ENCODE results near the gene SS18L1.
"Not testable (repeated sequence)": the region's sequence is repeated elsewhere in the genome, so short reads cannot be mapped to it uniquely, and the experiment has no call there.

The SS18L1 gene

GRCh38 chr20:62143081-62143956, at the start of gene SS18L1, which contains the start of gene PSMA7:
Gene SS18L1, plus strand, starts transcription at chr20:62143769. Its CDS starts 52 bp downstream, at chr20:62143821.
Gene PSMA7, minus strand, starts transcription at chr20:62143394. Its CDS starts 91 bp downstream, at chr20:62143303.
- peak; percentile 69 to 81 (median 74) for DNase-seq (ENCODE audit: low read depth in 3 of 3)

DNA sequence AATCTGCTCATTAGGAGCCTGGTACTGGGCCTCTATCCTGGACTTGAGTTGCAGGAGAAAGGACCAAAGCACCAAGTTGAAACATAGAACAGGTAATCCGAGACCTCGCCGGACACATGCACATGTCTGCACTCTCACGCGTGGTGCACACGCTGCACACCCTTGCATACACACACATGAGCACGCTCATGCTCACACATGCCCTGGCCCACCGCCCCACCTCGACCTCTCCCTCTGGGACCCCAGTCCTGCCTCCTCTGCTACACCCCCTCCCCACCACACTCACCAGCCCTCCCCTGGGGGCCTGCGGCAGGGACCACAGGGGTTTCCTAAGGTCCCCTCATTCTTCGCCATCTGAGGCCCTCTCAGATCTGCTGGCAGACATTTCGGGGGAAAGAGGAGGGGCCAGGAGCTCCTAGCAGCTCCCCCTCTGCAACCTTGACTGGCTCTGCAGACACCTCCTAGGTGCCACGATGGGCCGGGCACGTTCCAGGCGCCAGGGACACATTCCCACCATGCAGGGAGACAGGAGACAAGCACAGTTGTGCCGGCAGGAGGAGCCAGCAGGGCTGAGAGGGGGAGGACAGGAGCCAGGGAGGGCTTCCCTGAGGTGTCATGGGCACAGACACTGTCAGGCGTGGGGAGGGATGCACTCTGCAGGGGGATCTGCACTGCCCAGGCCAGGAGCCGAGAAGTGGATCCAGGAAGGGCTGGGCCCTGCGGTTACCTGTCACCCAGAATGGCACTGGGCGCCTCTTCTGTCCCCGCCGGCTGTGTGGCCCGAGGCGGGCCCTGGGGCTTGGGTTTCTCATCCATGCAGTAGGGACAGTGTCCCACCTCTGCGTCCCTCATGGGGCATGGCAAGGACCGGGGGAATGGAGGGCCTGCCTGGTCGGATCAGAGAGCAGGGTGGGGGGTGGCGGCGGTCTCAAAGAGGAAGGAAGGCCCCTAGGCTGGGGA, 46.9 kb upstream of the SS18L1 start:
- no peak for DNase-seq (ENCODE audit: low read depth in 3 of 3)

GRCh38 chr20:62097881-62098407, 45.6 kb upstream of the SS18L1 start:
- DNase-seq (ENCODE audit: low read depth in 3 of 3) = no peak

DNA sequence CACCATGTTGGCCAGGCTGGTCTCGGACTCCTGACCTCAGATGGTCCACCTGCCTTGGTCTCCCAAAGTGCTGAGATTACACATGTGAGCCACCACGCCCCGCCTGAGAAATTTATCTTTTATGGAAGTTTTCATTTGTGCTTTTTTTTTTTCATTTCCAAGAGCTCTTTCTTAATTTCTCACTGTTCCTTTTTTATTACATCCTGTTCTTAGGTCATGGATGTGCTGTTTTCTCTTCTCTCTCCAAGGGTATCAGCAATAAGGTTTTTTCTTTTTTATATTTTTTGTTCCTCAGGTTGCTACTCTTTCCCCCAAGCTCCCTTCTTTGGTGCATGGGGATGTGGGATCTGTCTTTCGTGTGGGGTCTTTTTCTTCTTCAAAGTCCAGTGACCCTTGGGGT, 42.5 kb upstream of the SS18L1 start:
- DNase-seq (ENCODE audit: low read depth in 3 of 3) = no peak

GRCh38 chr20:62103508-62104233, 39.9 kb upstream of the SS18L1 start:
- no peak for DNase-seq (ENCODE audit: low read depth in 3 of 3)

DNA sequence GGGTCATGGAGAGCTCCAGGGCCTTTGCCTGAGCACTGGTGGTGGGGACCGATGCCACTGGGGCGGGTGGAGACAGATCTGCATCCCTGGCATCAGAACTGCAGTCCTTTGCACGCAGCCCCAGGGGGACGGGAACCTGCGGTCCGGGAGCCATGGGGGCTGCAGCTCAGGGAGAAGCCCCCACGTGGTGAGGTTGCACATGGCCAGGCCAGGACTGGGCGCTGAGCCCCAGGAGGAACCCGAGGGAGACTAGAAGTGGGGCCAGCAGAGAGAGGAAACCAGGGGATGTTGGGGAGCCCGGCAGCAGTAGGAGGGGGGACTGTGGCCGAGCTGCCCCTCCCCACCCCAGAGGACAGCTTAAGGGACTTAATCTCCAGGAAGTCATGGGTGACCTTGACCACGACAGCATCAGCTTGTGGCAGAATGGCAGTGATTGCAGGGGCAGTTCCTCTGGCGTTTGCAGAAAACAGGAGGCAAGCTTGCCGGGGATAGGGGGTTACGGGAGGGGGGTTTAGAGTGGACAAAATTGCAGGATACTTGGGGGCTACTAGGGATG, 39.3 kb upstream of the SS18L1 start:
- no peak for DNase-seq (ENCODE audit: low read depth in 3 of 3)

GRCh38 chr20:62104791-62105345, 38.7 kb upstream of the SS18L1 start:
- DNase-seq (ENCODE audit: low read depth in 3 of 3) = no peak

DNA sequence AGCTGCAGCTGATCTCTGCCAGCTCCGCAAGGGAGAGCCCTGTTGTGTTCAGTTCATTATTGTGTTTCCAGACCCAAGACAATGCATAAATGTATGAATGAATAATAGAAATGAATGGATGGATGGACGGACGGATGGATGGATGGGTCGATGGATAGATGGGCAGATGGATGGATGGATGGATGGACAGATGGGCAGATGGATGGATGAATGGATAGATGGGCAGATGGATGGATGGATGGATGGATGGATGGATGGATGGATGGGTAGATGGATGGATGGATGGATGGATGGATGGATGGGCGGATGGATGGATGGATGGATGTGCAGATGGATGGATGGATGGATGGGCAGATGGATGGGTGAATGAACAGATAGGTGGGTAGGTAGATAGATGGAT, 38.0 kb upstream of the SS18L1 start:
- DNase-seq (ENCODE audit: low read depth in 3 of 3) = no peak

DNA sequence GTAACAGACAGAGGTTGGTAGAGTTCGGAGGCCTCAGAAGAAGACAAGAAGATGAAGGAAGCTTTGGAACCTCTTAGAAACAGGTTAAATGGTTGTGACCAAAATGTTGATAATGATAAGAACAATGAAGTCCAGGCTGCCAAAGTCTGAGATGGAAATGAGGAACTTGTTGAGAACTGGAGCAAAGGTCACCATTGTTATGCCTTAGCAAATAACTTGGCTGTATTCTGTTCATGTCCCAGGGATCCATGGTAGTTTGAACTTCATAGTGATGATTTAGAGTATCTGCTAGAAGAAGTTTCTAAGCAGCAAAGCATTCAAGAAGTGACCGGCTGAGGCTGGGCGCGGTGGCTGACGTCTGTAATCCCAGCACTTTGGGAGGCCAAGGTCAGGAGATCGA, 32.4 kb upstream of the SS18L1 start:
- DNase-seq (ENCODE audit: low read depth in 3 of 3) = no peak

DNA sequence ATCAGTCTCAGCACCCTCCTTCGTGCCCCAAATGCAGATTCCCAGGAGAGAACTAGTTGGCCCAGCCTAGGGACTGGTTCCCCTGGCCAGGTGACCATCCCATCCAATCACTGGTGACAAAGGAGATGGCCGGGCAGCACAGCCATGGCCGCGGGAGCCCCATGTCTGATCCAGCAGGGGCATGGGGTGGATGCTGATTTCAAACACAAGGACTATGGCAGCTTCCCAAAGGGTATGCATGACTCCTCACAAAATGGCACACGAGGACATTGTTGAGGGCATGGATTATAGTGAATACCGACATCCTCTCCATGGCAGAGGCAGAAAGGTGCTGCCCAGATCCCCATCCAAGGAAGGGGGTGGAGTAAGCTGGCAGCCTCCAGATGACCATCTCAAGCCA, 31.2 kb upstream of the SS18L1 start:
- no peak for DNase-seq (ENCODE audit: low read depth in 3 of 3)

GRCh38 chr20:62114894-62115293, 28.7 kb upstream of the SS18L1 start:
- DNase-seq (ENCODE audit: low read depth in 3 of 3) = no peak

DNA sequence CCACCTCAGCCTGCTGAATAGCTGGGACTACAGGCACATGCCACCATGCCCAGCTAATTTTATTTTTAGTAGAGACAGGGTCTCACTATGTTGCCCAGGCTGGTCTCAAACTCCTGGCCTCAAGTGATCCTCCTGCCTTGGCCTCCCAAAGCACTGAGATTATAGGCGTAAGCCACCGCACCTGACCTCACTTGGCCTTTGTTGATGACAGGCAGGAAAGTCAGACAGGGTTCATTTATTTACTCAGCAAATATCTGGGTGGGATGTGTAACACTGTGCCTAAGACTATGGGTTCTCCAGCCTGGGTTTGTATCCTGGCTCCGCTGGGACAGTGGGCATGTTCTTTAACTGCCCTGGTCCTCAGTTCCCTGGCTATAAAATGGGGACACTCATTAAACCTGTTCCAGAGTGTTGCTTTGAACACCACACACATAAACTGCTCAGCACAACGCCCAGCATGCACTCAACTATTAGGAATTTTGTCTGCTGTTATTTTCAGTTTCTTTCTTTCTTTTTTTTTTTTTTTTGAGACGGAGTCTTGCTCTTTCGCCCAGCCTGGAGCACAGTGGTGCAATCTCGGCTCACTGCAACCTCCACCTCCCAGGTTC, 27.7 kb upstream of the SS18L1 start:
- DNase-seq (ENCODE audit: low read depth in 3 of 3) = not testable (repeated sequence)

DNA sequence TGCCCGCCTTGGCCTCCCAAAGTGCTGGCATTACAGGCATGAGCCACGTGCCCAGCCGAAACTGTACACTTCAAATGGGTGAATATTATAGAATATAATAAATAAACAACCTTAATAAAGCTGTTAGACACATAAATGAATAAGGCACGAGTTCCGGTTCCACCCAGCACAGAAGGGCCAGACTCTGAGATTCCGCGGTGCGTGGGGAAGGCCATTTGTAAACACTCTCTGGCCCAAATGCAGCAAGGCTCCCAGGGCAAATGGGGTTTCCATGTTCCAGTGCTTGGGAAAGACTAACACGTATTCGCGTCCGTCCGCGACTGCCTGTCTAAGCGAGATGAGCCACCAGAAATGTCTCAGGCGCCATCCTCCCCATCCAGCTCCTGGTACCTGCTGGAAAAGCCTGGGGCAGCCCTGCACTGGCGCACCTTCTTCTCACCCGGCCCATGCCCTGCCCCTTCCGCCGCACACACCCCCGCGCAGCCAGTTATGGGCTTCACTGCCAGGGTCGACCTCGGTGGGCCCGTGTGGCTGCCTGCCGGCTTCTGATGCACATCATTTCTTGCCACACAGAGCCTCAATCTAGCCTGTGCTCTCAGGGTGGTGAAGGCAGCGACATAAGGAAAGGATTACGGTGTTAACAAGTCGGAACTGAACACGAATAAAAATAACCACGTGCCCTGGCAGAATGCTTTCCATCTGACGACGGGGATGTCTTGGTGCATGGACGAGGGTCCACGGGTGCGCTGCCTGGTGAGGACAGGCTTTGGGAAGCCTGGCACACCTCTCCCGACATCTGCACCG, 26.8 kb upstream of the SS18L1 start:
- no peak for DNase-seq (ENCODE audit: low read depth in 3 of 3)

DNA sequence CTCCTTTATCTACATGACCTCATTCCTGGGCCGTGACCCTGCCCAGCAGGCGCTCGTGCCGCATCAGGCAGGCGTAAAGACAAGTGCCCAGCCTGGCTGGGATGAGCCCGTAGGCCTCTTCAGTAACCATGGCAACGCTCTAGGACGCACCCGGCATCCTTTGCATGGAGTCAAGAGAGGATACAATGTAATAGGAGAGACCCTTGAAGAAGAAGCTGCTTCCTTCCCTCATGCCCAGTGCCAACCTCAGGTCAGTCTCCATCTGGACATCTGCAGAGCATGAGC, 26.3 kb upstream of the SS18L1 start:
- no peak for DNase-seq (ENCODE audit: low read depth in 3 of 3)

GRCh38 chr20:62117658-62118057, 25.9 kb upstream of the SS18L1 start:
- peak in 2 of 3 experiments; percentile 26 to 37 for DNase-seq (ENCODE audit: low read depth in 3 of 3)

GRCh38 chr20:62118113-62119043, 25.2 kb upstream of the SS18L1 start:
- DNase-seq (ENCODE audit: low read depth in 3 of 3) = no peak

DNA sequence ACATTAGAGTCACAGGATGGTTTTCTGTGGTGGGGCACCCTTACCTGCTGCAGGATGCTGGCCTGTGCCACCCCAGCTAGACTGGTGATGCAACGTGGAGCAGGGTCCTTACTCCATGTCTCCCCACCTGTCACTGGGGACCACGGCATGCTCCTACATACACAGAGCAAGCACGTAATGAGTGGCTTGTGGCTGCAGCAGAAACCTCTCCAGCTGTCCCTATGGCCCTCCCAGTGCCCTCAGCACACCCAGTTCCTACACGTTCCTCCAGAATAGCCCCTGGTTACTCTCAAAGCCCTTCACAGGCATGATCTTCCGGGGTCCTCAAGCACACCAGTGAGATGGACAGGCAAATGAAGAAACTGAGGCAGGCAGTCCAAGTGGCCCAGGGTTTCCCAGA, 24.5 kb upstream of the SS18L1 start:
- DNase-seq (ENCODE audit: low read depth in 3 of 3) = no peak

DNA sequence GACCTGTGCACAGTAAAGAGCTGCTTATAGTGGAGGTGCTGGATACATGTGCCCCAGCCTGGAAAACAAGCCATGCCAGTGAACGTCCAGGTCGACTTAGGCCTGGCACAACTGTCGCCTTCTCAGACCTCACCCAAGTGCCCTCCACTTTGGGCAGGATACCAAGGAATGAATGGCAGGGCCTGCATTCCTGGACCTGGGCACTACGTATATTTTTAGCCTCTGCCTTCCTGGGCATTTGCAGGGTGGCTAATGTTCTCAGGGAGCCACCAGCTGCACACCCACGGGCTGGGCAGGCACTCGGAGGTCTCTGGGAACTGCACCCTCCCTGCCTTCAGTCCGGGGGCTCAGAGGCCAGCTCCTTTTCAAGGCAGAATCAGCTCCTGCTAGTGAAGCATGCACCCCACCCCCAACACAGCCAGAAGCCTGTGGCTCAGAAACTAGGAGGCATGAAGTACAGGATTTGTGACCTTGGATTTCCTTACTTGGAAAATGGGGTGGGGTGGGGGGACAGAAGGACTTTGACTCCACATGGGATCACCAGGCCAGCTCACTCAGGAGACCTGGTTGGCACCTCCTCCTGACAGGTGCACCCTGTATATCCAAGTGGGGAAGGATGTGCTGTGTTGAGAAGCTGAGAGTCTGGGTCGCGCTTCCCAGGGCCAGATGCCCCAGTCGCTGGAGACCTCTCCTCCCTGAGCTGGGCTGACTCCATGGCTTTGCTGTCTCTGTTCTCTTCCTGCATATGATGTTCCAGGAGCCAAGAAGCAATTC, 23.8 kb upstream of the SS18L1 start:
- DNase-seq (ENCODE audit: low read depth in 3 of 3) = no peak

Measured in stimulated activated CD4-positive, alpha-beta T cell treated with anti-CD3 and anti-CD28 coated beads, TNF-alpha, amount 100 ng/mL, for 4 hours (primary cell).